HepG2 (cell line): ENCODE measurements around the gene JMJD6. TPM values are rescaled to one million over a fixed set of nuclear protein-coding genes. Genes with fewer than 3 reads are reported as not detected.

ENCODE experiments used
- AHDC1 ChIP-seq: sonication (generic); formaldehyde crosslinking; IDR thresholded peaks from 2 replicates; pipeline ENCODE4 v1.5.1; 2020; ENCODE audit warnings: mild to moderate bottlenecking, missing genetic modification reagents, borderline replicate concordance
- BCL6 ChIP-seq: IDR thresholded peaks from 2 replicates; pipeline ENCODE4 v1.6.1; 2016; ENCODE audit warnings: missing genetic modification reagents, missing compliant biosample characterization
- FOSL2 ChIP-seq: sonication (generic); formaldehyde crosslinking; IDR thresholded peaks from 2 replicates; pipeline ENCODE4 v1.4.0; 2020; ENCODE audit warnings: missing genetic modification reagents
- IRF2 ChIP-seq: IDR thresholded peaks from 2 replicates; pipeline ENCODE4 v1.6.1; 2018; ENCODE audit warnings: missing genetic modification reagents, missing compliant biosample characterization
- MAZ ChIP-seq, 2 experiments: sonication (generic) in 1 of 2; formaldehyde crosslinking in 1 of 2; IDR thresholded peaks; 2 replicates each; pipeline versions ENCODE4 v1.5.0 to v1.6.1; 2012 to 2020; ENCODE audit warnings: low read depth in 2 of 2, mild to moderate bottlenecking in 2 of 2, borderline replicate concordance in 1 of 2, improper control_type of control experiment in 1 of 2, low read length in 1 of 2, missing genetic modification reagents in 1 of 2, moderate library complexity in 1 of 2
- NR0B2 ChIP-seq: sonication (generic); formaldehyde crosslinking; IDR thresholded peaks from 2 replicates; pipeline ENCODE4 v1.4.0; 2020; ENCODE audit warnings: mild to moderate bottlenecking, missing genetic modification reagents
- PCBP2 ChIP-seq: fragments of 200-400 bp; formaldehyde crosslinking; optimal IDR thresholded peaks from 2 replicates; pipeline ENCODE3; 2018; ENCODE audit warnings: low read length, low read depth; ENCODE audit not compliant: poor library complexity, severe bottlenecking
- PLSCR1 ChIP-seq: sonication (generic); formaldehyde crosslinking; IDR thresholded peaks from 2 replicates; pipeline ENCODE4 v1.5.0; 2020; ENCODE audit warnings: missing genetic modification reagents, mild to moderate bottlenecking, borderline replicate concordance
- PRDM15 ChIP-seq: sonication (generic); formaldehyde crosslinking; IDR thresholded peaks from 2 replicates; pipeline ENCODE4 v1.4.0; 2020; ENCODE audit warnings: missing genetic modification reagents
- SCMH1 ChIP-seq: sonication (generic); formaldehyde crosslinking; IDR thresholded peaks from 2 replicates; pipeline ENCODE4 v1.9.0; 2021; ENCODE audit warnings: missing genetic modification reagents, mild to moderate bottlenecking, borderline replicate concordance
- TFAP4 ChIP-seq: sonication (generic); IDR thresholded peaks from 2 replicates; pipeline ENCODE4 v1.6.1; 2016; ENCODE audit warnings: low read depth, borderline replicate concordance
- ZNF563 ChIP-seq: sonication (generic); formaldehyde crosslinking; IDR thresholded peaks from 2 replicates; pipeline ENCODE4 v1.8.0; 2022; ENCODE audit warnings: mild to moderate bottlenecking, moderate library complexity, missing genetic modification reagents
- ZNF746 ChIP-seq: sonication (generic); formaldehyde crosslinking; IDR thresholded peaks from 2 replicates; pipeline ENCODE4 v1.8.0; 2022; ENCODE audit warnings: mild to moderate bottlenecking, missing genetic modification reagents
- ZNF747 ChIP-seq: sonication (generic); formaldehyde crosslinking; IDR thresholded peaks from 2 replicates; pipeline ENCODE4 v1.8.1; 2023; ENCODE audit warnings: missing genetic modification reagents, mild to moderate bottlenecking, borderline replicate concordance
- ZNF772 ChIP-seq: sonication (generic); formaldehyde crosslinking; IDR thresholded peaks from 2 replicates; pipeline ENCODE4 v1.5.0; 2020; ENCODE audit warnings: mild to moderate bottlenecking, missing genetic modification reagents
- ZNF782 ChIP-seq: sonication (generic); formaldehyde crosslinking; IDR thresholded peaks from 2 replicates; pipeline ENCODE4 v1.4.0; 2020; ENCODE audit warnings: missing genetic modification reagents, mild to moderate bottlenecking, borderline replicate concordance
- polyA plus RNA-seq, 8 experiments: library from polyadenylated mRNA; depleted of rRNA in 3 of 8; stranded (reverse) in 7 of 8; unstranded in 1 of 8; fragments of >200 nt; fragmentation: Illumina TruSeq in 4 of 8; extraction: Trizol in 4 of 8; gene quantifications; 2 replicates each; pipeline versions ENCODE4 v1.2.1 to v1.2.3, GENCODE V29; 2011 to 2016; ENCODE audit warnings: low read depth in 4 of 8, missing spikeins in 1 of 8, mixed read lengths in 1 of 8; ENCODE audit not compliant: insufficient read depth in 1 of 8
- total RNA-seq, 5 experiments: library from RNA; depleted of rRNA; stranded (reverse); fragments of >200 nt; fragmentation: Illumina TruSeq; extraction: Trizol; gene quantifications; 2 replicates each; pipeline ENCODE4 v1.2.3, GENCODE V29; 2016; ENCODE audit warnings: low read depth in 1 of 5

JMJD6 gene
- total and polyA plus RNA-seq, 2 of the 13 experiments (the other 11 are each of a cell fraction or from before 2014, with no cell fraction given): 33.6 to 41.0 TPM

GRCh38 chr17:76710863-76711611, 15.4 kb downstream of the JMJD6 start, which contains the start of gene MXRA7 (continued):
- TF ChIP-seq PLSCR1 (CRISPR knock-in tag) (no peak), ZNF746 (CRISPR knock-in tag) (no peak), ZNF772 (CRISPR knock-in tag) (peak; percentile 24; the same call in 1 of the 2 replicates), SCMH1 (CRISPR knock-in tag) (no peak), MAZ (IDR thresholded peaks at IDR 0.05; ENCODE audit: borderline replicate concordance, low read depth, low read length) (peak; percentile 69; the same call in 1 of the 2 replicates), MAZ (CRISPR knock-in tag; IDR thresholded peaks at IDR 0.05; ENCODE audit: low read depth) (peak; percentile 71), BCL6 (CRISPR knock-in tag) (no peak), IRF2 (CRISPR knock-in tag) (peak; percentile 51; the same call in 1 of the 2 replicates), FOSL2 (CRISPR knock-in tag) (peak; percentile 73), TFAP4 (peak; percentile 66; the same call in 1 of the 2 replicates), AHDC1 (CRISPR knock-in tag) (0 out of 2 replicates have a peak, but pooled peaks have one; percentile 35), ZNF747 (peak; percentile 57; the same call in 1 of the 2 replicates), NR0B2 (CRISPR knock-in tag) (no peak), ZNF563 (0 out of 2 replicates have a peak, but pooled peaks have one; percentile 40), PCBP2 (no peak), ZNF782 (CRISPR knock-in tag) (no peak), PRDM15 (CRISPR knock-in tag) (peak; percentile 78)
